Endometrial microvascular endothelial cells (primary cell): Measurements from ENCODE around the gene ELK4. TPM values are rescaled to one million over a fixed set of nuclear protein-coding genes. Genes with fewer than 3 reads are reported as not detected.

Experiments used
- in situ Hi-C: cut with HindIII; loops from 2 replicates; pipeline ENCODE4 v1.10.0; 2017; ENCODE audit warnings: low sequenced_read_pairs, low pct_unique_long_range_greater_than_20kb; ENCODE audit errors: inconsistent ontology term
- total RNA-seq: library from RNA; depleted of rRNA; stranded (reverse); fragments of >200 nt; gene quantifications from one replicate; pipeline ENCODE4 v1.2.3, GENCODE V29; 2015; ENCODE audit errors: inconsistent ontology term

The ELK4 gene
- total RNA-seq, 1 donor from 2014 or later = 28.9 TPM

DNA sequence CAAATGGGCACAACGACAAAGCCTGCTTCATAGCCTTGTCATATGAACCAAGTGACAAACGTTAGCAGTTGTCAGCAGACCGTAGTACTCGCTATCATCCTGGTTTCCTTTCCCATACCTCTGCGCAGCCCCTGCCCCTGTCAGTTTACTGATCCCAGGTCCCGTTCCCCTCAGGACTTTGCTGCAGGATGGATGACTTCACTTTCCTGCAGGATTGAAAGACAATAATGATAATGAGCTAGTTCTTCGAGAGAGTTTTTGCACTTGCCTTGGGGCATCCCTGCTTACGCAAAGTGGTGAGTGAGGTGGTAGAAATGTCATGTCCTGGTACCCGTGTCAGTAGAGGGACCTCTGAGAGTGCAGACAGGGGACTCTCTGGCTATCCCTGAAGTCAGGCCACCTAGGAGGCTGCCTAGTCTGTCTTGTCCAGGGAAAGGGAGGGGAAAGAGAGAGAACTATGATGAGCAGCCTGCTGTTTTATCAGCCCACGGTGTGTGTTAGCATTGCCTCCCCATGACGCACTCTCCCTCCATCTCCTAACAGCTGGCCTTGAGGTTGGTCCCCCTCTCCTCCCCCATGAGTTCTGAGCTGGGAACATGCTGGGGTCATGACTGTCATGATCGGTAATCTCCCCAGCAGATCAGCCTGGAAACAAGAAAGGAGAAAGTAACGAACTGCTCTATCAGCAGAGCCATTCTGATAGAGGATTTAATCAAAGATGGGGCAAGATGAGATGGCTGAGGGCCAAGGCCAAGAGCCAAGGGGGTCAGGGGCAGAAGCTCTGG, 53.7 kb downstream of the ELK4 start:
- in situ Hi-C loops = loop anchor here (25.0 kb wide), 1 partner anchor 134 kb away; no protein-coding TSS in a partner anchor

DNA sequence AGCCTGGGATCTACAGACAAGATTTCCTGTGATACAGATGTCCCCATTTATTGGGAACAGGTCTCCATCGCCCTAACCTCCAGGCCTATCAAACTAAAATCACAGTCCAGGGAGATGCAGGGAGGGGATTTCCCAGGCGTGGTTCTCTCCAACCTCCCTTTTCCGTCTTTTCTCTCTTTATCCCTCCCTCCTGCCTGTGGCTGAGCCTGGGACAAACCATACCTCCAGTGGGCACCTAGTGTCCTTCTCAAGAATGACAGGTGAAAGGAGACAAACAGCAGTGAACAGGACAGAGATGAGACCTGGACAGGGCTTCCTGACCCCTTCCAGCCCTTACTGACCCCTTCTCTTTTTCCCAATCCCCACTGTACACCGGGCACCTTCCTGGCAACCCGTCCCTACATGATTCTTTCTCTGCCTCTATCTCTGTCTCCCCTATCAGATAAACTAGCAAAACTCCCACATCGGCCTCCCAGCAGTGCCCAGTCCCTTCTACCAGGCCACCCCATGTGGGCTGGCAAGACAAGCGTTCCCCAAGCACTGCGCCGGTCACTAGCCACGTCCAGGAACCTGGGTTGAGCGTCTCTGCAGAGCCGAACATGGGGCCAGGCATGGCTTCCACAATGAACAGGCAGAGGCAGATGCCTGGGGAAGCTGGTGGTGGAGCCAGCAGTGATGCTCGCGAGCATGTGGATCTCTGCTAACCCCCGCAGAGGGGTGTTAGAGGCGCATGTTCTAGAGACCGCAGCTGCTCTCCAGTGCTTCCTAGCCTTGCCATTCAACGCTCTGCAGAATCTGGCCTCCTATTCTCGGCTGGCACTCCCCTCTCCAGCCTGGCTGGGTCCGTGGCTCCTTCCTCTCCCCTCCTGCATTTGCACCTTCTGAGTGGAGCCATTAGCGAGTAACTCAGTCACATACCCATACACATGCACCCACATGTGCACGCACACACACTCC, 54.7 kb downstream of the ELK4 start:
- in situ Hi-C loops = loop anchor here (25.0 kb wide), 1 partner anchor 135 kb away; no protein-coding TSS in a partner anchor

DNA sequence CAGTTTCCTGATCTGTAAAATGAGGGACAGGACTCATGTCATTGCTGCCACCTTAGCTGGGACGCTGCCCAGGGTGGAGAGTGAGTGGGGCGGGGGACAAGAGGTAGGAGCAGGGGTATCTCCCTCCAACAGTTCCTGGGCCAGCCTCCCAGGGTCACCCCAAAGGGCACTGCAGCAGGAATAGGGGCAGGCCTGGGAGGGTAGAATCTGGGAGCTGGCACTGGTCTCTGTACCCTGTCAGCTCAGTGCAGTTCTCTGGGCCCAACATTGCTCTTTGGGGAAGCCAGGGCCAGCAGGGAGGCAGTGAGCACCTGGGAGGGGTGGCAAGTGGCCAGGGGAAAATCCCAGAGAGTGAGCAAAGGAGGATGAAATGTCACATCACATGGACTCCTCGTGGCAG, 55.8 kb downstream of the ELK4 start:
- in situ Hi-C loops = loop anchor here (25.0 kb wide), 1 partner anchor 136 kb away; no protein-coding TSS in a partner anchor

DNA sequence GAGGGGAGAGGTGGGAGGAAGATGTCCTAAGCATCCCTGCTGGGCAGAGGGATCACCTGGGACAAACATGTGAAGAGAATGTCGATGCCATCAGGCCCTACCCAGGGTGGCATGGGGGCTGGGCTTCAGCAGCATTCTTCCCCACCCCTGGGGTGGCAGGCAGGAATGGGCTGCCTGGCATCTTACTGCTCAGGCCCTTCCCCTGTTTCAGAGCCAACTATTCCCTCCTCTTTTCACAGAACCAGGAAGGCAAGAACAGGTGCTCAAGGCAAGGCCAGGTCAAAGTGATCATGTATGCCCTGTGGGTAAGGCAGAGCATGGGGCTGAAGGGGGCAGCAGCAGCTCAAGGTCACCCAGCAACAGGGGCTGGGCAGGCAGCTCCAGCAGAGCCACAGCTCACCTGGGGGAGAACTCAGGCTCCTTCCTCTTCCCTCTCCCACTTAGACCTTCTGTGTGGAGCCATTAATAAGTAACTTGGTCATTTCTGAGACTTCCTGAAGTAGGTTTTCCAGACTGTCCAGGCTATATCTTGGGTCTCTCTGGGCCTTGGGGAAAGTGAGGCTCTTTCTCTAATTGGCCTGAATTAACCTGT, 56.4 kb downstream of the ELK4 start:
- in situ Hi-C loops = loop anchor here (25.0 kb wide), 1 partner anchor 137 kb away; no protein-coding TSS in a partner anchor

DNA sequence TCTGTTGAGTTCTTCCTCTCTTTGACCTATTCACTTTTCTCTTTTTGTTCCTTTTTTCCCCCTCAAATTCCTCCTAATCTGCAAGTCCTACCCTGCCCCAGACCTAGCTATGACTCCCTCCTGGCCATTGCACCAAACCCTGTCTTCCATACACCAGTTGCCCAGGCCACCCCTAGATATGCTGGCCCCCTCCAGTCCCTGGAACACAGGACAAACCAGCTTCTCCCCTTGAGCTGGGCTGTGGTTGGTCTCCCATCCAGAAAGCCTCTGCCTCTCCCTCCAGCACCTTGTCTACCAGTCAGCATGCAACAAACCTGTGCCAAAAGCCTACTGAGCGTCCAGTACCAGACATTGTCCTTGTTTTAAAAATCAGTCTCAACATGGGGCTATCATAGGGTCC, 59.4 kb downstream of the ELK4 start:
- in situ Hi-C loops = no loop called here

DNA sequence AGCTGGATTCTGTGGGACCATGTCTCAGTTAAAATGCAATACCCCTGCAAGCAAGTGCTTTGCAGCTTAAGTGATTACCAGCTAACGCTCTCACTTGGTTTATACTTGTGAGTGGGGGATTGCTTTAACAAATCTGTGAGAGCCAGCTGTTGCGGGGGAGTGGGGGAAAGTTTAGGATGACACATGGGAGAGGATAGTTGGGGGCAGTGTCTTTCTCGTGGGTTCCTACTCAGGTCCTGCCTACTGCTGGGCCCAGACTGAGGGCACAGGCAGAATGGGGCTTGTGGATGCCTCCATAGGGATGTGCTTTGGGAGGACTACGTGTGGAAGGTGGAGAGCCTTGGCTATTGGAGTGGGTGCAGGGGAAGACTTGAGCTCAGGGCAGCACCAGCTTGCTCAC, 60.1 kb downstream of the ELK4 start:
- in situ Hi-C loops = no loop called here

DNA sequence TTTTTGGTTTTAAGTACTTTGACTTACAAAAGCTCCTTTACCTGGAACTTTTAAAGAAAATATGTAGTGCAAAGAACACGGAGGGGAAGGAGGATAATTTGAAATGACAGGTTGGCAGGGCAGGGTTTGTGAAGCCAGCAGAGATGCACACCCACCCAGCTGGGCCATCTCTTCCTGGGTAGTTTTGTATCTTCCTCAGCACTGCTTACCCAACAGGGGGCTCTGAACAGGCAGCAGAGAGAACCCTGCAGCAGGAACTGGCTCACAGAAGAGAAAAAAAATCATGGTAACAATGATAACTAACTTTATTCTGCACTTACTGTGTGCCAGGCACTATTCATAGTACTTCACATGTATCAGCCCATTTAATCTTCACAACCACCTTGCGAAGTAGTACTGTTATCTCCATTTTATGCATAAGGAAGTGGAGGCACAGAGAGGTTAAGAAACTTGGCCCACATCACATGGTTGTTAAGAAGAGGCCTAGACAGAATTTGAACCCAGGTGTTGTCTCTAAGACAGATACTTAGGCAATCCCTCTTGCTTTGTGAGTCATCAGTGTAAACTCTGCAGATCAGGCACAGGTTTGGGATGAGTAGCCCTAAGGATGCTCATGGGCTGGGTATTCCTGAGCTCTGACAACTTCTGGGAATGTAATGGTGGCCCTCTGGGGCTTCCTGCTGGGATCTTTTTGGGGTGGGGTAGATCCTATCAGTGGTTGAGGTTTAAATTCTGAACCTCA, 60.8 kb downstream of the ELK4 start:
- in situ Hi-C loops = no loop called here

DNA sequence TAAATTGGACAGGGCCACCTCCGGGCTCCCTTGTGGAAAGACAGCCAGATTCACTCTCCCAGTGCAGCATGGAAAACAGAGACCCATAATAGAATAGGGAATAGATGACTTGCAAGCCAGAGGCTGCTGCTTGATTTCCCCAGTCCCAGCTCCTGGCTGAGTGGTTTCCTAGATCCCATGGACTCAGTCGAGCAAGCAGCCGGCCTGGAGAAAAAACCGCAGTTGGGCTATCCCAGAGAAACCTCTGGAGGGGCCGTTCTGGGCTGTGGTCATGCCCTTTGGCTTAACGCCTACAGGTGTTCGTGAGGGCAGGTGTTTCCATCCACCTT, 61.7 kb downstream of the ELK4 start:
- in situ Hi-C loops = no loop called here

DNA sequence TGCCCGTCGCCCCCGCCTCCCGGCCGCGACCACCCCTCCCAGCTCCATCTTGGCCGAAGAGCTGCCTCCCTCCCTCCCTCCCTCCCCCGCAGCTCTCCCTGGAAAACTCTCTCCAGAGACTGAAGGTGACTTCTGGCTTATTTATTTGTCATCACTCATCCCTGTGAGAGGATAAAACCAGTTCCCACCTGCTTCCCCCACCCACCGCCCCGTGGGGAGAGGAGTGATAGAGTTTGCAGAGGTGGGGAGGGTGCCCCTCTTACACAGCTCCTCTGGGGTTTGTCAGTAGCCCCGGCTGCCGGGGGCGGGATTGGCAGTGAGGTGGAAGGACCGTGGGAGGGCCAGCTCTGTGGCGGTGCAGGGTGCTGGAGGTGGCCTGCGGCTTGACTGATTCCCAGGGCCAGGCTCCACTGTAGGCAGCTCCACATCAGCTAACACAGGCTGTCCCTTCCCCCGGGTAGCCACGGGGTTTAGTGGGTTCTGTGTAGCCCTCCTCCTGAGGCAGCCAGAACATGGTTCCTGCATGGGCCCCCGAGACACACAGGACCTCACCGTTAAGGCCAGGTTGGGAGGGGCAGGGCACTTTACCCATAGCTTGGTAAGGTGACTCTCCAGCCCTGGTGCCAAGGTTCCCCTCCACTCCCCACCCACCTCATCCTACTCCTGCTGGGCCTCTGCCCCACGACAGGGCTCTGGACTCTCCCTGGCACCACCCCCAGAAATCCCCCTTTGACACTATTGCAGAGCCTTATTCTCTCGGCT, 62.2 kb downstream of the ELK4 start:
- in situ Hi-C loops = no loop called here

DNA sequence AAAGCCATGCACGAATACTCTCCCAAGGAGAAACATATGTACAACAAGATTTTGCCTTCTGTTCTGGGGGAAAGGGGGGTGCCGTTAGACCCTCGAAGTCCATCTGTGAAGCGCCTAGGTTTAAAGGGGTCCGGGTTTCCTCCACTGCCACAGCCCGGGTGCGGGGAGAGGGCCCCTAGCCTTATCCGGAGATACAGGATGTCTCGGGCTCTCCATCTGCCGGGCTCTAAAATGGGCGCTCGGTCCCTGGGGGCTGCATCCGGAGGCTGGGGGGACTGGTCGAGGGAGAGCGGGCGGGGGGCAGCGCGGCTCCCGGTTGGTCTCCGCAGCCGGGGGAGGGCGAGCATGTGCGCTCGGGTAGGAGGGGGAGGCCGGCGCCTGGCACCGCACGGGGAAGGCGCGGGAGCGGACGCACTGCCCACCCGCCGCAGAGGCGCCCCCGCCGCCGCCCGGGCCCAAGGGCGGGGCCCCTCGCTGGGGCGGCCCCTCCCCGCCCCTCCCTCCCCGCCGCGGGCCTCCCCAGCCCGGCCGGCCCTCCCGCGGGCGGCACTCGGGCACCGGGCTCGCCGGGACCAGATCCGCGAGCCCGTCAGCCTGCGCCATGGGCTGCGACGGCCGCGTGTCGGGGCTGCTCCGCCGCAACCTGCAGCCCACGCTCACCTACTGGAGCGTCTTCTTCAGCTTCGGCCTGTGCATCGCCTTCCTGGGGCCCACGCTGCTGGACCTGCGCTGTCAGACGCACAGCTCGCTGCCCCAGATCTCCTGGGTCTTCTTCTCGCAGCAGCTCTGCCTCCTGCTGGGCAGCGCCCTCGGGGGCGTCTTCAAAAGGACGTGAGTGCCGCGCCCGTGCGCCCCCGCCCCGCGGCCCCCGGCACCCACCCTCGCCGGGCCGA, 63.1 kb downstream of the ELK4 start:
- in situ Hi-C loops = no loop called here

DNA sequence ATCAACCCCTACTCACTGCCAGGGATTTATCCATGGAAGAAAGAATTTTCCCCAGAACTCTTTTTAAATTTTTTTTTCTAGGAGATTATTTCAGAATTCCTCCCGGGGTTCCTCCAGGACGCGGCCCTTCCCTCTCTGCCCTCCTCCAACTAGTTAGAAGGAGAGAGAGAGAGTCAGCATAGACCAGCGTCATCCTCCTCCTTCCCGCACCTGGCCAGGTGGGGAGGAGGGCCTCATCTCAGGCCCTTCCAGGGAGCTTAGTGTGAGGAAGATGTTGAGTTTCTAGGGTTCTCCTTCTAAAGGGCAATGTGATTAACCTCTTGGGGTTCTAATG, 63.7 kb downstream of the ELK4 start:
- in situ Hi-C loops = no loop called here

DNA sequence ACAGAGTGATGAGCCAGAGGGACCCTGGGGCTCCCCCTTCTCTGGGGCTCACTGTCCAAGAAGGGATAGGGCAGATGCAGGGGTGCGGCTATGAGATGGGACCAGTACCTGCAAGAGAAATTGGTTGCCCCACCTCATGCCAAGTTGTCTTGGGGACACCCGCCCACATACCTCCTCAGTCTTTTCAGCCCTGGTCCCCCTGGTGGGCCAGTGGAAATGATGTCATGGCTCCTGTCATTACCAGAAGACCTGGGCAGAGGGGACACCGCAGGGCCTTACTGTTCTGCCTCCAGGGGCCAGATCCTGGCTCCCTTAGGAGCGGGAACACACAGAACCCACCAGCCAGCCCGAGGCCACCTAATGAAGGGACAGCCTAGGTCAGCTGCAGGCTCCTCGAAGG, 64.1 kb downstream of the ELK4 start:
- in situ Hi-C loops = no loop called here

DNA sequence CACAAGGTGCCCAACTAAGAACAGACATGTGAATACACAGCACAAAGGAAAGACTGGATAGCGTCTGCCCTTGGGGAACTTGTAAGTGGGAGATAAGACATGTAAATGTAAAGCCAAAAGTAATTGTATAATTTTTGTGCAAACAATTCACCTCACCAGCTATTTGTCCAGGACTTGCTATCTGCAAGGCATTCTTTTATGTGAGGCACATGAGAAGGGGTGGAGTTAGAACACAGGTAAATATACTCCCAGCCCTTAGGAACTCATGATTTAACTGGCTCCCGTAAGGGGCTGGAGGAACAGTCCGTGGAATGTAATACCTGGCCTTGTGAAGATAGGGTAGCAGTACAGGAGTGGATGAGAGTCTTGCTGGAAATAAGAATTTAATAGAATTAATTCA, 66.0 kb downstream of the ELK4 start:
- in situ Hi-C loops = no loop called here

DNA sequence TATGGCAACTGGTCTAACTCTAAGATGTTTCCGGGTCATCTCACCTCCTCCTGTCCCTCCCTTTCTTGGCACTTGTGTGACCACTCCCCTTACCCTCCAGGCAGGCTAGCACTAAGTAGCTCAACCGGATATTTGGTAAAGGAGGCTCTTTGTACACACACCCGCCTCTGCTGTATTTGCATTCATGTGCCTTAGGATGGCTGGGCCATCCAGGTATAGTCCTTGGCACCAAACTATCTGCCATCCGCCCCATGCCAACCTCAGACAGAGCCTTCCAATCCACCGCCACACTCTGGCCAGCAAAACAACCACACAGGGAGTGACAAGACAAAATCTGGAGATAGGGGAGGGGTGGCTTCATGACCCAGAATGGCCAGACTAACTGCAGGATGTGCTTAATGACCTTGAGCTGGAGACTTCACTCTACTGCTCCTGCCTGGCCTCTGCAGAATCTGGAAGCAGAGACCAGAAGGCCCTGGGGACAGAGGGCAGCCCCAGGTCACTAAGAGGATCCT, 67.8 kb downstream of the ELK4 start:
- in situ Hi-C loops = no loop called here

DNA sequence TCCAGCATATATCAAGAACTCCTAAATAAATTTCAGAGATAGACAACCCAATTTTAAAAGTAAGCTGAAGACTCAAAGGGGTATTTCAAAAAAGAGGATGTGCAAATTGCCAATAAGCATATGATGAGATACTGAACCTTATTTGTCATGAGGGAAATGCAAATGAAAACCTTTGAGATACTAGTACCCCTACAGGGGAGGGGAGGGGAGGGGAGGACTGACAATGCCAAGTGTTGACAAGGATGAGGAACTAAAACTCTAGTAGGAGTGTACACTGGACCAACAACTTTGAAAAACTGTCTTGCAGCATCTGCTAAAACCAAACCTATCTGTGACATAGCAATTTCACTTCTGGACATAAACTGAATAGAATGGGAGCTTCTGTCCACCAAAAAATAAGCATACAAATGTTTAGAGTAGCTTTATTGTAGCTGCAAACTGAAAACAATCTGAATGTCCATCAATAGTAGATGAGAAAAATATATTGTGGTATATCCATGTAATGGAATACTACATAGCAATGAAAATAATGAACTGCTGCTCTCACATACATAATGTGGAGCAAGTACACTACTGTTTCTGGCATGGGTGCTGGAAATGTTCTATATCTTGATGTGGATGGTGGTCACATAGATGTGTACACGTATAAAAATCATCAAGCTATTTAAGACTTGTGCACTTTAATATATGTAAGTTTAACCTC, 70.2 kb downstream of the ELK4 start:
- in situ Hi-C loops = no loop called here
